HG03159 (cell line): ENCODE data around the gene IPPK.
"Not testable (repeated sequence)": the region's sequence is repeated elsewhere in the genome, so short reads cannot be mapped to it uniquely, and the experiment has no call there.

Source experiments
- ATAC-seq: cut with Tn5 transposase; IDR thresholded peaks from one replicate; pipeline ENCODE4 v1.9.1; 2021; ENCODE audit warnings: mild to moderate bottlenecking, moderate library complexity; ENCODE audit not compliant: unreplicated experiment

Gene IPPK

DNA sequence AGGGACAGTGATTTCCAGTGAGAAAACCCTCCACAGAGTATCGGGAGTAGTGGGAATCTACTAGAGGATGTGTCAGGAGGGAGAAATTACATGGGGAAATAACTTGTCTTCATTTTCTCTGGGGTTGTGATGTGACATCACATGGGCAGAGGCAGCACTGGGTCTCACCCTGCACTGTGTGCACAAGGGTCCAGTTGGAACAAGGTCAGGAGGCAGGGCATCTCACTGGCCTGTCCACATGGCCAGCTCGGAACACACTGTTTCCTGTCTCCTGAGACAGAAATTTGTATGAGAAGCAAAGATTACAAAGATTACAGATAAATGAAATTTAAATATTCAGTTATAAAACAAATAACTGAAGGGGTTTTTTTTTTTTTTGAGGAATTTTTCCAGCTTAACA is 71.5 kb downstream of the IPPK start:
- ATAC-seq, result no peak

DNA sequence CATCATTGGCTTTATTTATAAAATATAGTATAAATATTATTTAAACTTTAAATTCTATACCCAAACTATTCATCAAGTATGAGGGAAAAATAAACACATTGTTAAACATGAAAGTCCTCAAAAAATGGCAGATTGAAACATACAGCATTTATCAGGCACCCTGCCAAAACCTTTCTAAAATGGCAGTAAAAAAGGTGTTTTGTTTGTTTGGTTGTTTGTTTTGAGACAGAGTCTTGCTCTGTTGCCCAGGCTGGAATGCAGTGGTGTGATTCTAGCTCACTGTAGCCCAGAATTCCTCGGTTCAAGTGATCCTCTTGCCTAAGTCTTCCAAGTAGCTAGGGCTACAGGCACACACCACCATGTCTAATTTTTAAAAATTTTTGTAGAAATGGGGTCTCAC is 74.0 kb downstream of the IPPK start:
- no peak for ATAC-seq

DNA sequence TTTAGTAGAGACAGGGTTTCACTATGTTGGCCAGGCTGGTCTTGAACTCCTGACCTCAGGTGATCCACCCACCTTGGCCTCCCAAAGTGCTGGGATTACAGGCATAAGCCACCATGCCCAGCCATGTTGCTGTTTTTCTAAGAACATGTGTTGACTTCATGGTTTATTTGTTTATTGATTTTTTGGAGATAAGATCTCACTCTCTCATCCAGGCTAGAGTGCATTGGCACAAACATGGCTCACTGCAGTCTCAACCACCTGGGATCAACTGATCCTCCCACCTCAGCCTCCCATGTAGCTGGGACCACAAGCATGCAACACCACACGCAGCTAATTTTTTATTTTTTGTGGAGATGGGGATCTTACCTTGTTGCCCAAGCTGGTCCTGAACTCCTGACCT is 74.9 kb downstream of the IPPK start:
- ATAC-seq, result not testable (repeated sequence)

DNA sequence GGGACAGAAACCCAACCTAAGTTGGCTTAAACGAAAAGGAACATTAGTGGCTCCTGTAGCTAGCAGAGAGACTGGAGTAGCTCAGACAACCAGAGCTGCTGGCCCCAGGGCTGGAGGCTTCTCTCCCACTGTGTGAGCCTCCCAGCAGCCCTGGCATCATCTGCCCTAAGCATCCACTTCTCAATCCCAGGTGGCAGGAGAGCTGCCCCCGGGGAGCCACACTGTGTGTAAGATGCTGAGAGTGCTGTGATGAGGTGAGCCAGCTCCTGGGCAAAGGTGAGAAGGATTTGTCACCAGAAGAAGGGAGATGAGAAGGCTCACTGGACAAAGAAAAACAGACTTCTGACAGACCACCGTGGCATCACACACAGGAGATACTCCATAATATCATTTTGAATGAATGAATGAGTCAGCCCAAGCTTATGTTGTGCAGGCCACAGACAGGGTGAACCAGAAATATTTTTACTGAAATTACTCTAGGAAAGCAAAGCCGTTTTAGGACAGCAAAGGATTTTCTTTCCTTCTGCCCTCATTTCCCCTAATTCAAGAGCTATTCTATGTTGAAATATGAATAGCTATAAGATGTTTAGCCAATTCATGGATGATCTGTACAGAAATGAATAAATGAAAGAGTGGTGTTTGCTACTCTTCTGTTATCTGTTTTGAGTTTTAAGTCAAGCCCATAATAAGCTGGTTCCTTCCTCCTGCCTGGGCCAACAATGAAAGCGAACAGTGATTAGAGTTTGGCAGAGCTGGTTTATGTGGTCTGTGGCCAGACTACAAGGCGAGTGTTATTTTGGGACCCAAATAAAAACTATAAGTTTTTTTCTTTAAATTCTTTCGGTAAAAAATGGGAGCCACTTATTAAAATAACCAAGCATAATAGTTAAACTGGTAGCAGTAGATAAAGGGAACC is 76.7 kb downstream of the IPPK start:
- no peak for ATAC-seq

DNA sequence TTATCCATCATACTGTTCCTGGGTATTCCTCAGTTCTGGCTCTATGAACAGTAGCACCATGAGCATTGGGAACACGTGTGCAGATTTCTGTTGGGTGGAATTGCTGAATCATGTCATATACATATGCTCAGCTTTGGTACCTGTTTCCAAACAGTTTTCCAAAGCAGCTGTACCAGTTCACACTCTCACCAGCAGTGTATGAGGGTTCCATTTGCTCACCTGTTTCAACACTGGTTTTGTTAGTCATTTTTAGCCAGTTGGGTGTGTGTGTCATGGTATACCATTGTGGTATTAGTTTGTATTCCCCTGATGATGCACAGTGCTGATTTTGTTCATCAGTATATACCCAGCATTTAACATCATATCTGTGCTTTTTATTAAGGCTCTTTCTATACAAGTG is 77.4 kb downstream of the IPPK start:
- no peak for ATAC-seq

DNA sequence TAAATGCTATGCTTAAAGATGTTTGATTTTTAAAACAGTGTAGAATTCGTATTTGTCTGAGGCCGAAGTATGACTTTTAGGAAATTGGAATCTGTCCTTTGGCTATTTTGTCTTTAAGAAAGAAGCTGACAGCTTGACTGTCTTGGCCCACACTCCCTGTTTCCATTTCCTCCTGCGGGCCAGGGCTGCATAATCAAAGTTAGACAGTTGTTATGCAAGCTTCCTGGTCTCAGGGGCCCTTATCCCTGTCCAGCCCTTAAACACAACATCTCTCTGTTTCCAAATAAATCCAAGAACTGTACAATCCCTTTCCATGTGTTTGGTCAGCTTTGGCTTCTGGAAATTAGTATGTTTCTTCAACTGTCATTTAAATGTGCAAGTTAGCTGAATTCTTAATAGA is 79.6 kb downstream of the IPPK start:
- ATAC-seq, result no peak

DNA sequence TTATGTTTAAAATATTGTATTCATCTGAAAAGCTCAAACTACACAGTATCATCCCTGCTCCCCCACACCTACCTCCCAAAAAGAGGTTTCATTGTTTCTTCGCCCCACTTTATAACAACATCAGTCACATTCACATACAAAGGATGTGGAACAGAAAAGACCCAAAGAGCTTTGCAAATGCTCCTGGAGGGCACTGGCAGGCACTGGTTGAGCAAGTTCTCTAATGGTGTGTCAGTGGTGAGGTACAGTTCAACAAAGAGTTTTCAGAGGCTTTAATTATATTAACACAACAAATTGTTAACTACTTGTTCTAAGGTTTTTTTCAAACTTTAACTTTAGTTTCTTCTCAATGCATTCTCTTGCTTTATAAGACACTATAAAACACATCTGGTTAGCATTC is 80.0 kb downstream of the IPPK start:
- no peak for ATAC-seq

DNA sequence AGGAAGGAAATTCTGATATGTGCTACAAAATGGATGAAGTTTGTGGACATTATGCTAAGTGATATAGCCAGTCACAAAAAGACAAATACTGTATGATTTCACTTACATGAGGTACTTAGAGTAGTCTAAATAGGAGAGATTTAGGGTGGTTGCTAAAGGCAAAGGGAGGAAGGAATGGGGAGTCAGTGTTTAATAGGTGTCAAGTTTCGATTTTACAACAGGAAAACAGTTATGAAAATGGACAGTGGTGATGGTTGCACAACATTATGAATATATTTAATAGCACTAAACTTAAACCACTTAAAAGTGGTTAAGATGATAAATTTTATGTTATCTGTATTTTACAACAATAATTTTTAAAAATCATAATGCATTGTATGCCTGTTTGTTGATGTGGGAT is 93.8 kb downstream of the IPPK start:
- ATAC-seq, result no peak

DNA sequence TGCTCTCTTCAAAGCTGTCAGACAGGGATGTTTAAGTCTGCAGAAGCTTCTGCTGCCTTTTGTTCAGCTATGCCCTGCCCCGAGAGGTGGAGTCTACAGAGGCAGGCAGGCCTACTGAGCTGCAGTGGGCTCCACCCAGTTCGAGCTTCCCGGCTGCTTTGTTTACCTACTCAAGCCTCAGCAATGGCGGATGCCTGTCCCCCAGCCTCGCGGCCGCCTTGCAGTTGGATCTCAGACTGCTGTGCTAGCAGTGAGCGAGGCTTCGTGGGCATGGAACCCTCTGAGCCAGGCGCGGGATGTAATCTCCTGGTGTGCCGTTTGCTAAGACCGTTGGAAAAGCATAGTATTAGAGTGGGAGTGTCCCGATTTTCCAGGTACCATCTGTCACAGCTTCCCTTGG is 96.3 kb downstream of the IPPK start:
- ATAC-seq, result not testable (repeated sequence)

DNA sequence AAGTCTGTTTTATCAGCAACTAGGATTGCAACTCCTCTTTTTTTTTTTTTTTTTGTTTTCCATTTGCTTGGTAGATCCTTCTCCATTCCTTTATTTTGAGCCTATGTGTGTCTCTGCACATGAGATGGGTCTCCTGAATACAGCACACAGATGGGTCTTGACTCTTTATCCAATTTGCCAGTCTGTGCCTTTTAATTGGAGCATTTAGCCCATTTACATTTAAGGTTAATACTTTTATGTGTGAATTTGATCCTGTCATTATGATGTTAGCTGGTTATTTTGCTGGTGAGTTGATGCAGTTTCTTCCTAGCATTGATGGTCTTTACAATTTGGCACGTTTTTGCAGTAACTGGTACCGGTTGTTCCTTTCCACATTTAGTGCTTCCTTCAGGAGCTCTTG is 98.1 kb downstream of the IPPK start:
- ATAC-seq, result not testable (repeated sequence)

DNA sequence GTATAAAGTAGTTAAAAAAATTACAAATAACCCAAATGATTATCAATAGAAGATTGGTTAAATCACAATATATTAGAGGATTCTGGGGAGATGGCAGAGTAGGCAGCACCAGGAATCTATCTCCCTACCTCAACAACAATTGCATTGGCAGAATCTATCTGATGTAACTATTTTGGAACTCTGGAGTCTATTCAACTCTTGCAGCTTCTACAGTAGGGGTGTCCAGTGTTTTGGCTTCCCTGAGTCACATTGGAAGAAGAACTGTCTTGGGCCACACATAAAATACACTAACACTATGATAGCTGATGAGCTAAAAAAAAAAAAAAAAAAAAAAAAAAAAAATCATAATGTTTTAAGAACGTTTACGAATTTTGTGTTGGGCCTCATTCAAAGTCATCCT is 104.9 kb downstream of the IPPK start:
- no peak for ATAC-seq

DNA sequence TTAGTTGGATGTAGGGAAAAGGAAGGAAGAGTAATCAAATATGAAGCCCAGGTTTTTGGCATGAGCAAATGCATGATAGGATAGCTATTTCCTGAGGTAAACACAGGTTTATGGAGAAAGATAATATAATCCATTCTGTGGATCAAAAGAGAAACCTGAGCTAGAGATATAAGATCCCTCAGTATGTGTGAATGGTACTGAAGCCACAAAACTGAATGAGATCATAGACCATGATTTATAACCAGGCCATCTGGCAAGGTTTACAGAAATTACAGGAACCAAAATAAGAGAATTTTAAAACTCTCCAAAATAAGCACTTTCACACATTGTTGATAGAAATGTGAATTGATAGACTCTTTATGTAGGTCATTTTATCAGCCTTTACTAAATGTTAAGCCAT is 105.4 kb downstream of the IPPK start:
- no peak for ATAC-seq
